ENCODE data around the gene FSHR. TPM values are rescaled to one million over a fixed set of nuclear protein-coding genes. Genes with fewer than 3 reads are reported as not detected.

Gene FSHR
- polyA plus RNA-seq, 1 donor (not counting 4 experiments of a cell fraction or from before 2014, with no cell fraction given) = not detected

- Histone ChIP-seq H2AFZ (ENCODE audit: control insufficient read depth, low read length) (no peak overlapping the region), H4K20me1 (ENCODE audit: control insufficient read depth, extremely low read depth, insufficient read depth, low read length) (no peaks in the 10 kb centered on the region), H3K4me3 (ENCODE audit: control insufficient read depth in 2 of 3, extremely low read depth in 1 of 3, insufficient read depth in 2 of 3, low read depth in 1 of 3, low read length in 3 of 3) (no peak overlapping the region), H3K27me3 (ENCODE audit: control insufficient read depth, extremely low read depth, insufficient read depth, low read length) (no peaks in the 10 kb centered on the region), H3K27ac (ENCODE audit: control insufficient read depth, insufficient read depth, low read length) (no peak overlapping the region), H3K4me1 (ENCODE audit: control insufficient read depth, extremely low read depth, insufficient read depth, low read length) (no peaks in the 10 kb centered on the region), H3K9me3 (ENCODE audit: control insufficient read depth, low read depth, low read length) (no peaks in the 10 kb centered on the region), H3K4me2 (ENCODE audit: control insufficient read depth, extremely low read depth, insufficient read depth, low read depth, low read length) (no peak overlapping the region), H3K9ac (ENCODE audit: control insufficient read depth, extremely low read depth, insufficient read depth, low read length) (no peak overlapping the region), H3K36me3 (ENCODE audit: control insufficient read depth in 2 of 2, extremely low read depth in 1 of 2, insufficient read depth in 2 of 2, low read length in 2 of 2) (no peaks in the 10 kb centered on the region), H3K79me2 (ENCODE audit: control insufficient read depth, insufficient read depth, low read length) (no peaks in the 10 kb centered on the region), H3K9me1 (ENCODE audit: control insufficient read depth, extremely low read depth, insufficient read depth, low read length) (no peaks in the 10 kb centered on the region)
- no peak for DNase-seq (ENCODE audit: low read depth, low spot score)
- no peak for FAIRE-seq
- TF ChIP-seq EZH2 (IDR thresholded peaks at IDR 0.05; ENCODE audit: low read length) (no peak), CTCF (optimal IDR thresholded peaks at IDR 0.05 in 1 of 3, IDR thresholded peaks at IDR 0.05 in 1 of 3, conservative IDR thresholded peaks at IDR 0.05 in 1 of 3; ENCODE audit: extremely low read depth in 1 of 3, insufficient read depth in 2 of 3, low read length in 3 of 3) (no peak)
- dilution Hi-C loops (cut with MboI; ENCODE audit: extremely low pct_ligation_motif_present, low sequenced_read_pairs) = no loop called here
These were observed 238.4 kb downstream of the FSHR start for GRCh38 chr2:48915884-48916283.

- Histone ChIP-seq H3K4me2 (ENCODE audit: control insufficient read depth, extremely low read depth, insufficient read depth, low read depth, low read length) (no peak overlapping the region), H3K36me3 (ENCODE audit: control insufficient read depth in 2 of 2, extremely low read depth in 1 of 2, insufficient read depth in 2 of 2, low read length in 2 of 2) (no peaks in the 10 kb centered on the region), H3K27ac (ENCODE audit: control insufficient read depth, insufficient read depth, low read length) (no peak overlapping the region), H3K4me1 (ENCODE audit: control insufficient read depth, extremely low read depth, insufficient read depth, low read length) (no peaks in the 10 kb centered on the region), H3K9ac (ENCODE audit: control insufficient read depth, extremely low read depth, insufficient read depth, low read length) (no peak overlapping the region), H3K4me3 (ENCODE audit: control insufficient read depth in 2 of 3, extremely low read depth in 1 of 3, insufficient read depth in 2 of 3, low read depth in 1 of 3, low read length in 3 of 3) (no peak overlapping the region), H3K79me2 (ENCODE audit: control insufficient read depth, insufficient read depth, low read length) (no peaks in the 10 kb centered on the region), H4K20me1 (ENCODE audit: control insufficient read depth, extremely low read depth, insufficient read depth, low read length) (no peaks in the 10 kb centered on the region), H3K9me3 (ENCODE audit: control insufficient read depth, low read depth, low read length) (no peaks in the 10 kb centered on the region), H2AFZ (ENCODE audit: control insufficient read depth, low read length) (no peak overlapping the region), H3K9me1 (ENCODE audit: control insufficient read depth, extremely low read depth, insufficient read depth, low read length) (no peaks in the 10 kb centered on the region), H3K27me3 (ENCODE audit: control insufficient read depth, extremely low read depth, insufficient read depth, low read length) (no peaks in the 10 kb centered on the region)
- FAIRE-seq (no peak), DNase-seq (ENCODE audit: low read depth, low spot score) (no peak)
- dilution Hi-C loops (cut with MboI; ENCODE audit: extremely low pct_ligation_motif_present, low sequenced_read_pairs) = no loop called here
- TF ChIP-seq EZH2 (IDR thresholded peaks at IDR 0.05; ENCODE audit: low read length) (no peak), CTCF (optimal IDR thresholded peaks at IDR 0.05 in 1 of 3, IDR thresholded peaks at IDR 0.05 in 1 of 3, conservative IDR thresholded peaks at IDR 0.05 in 1 of 3; ENCODE audit: extremely low read depth in 1 of 3, insufficient read depth in 2 of 3, low read length in 3 of 3) (no peak)
These were observed 239.1 kb downstream of the FSHR start for GRCh38 chr2:48915227-48915626.
